Neural progenitor cell (in vitro differentiated cells): ENCODE measurements around the gene GPRIN3.

Source experiments
- EZH2 ChIP-seq: fragments of 200-600 bp; sonication (generic); IDR thresholded peaks from 2 replicates; pipeline ENCODE4 v1.6.1; 2017; ENCODE audit warnings: antibody characterized with exemption, mild to moderate bottlenecking, moderate library complexity
- EZH2phosphoT487 ChIP-seq: fragments of 200-600 bp; sonication (generic); IDR thresholded peaks from 2 replicates; pipeline ENCODE4 v1.6.1; 2017; ENCODE audit warnings: antibody characterized with exemption
- TF ChIP-seq, protein P1 (sequence below): fragments of 200-600 bp; sonication (generic); IDR thresholded peaks from 2 replicates; pipeline ENCODE4 v1.5.1; 2017; ENCODE audit warnings: antibody characterized with exemption, mild to moderate bottlenecking

DNA sequence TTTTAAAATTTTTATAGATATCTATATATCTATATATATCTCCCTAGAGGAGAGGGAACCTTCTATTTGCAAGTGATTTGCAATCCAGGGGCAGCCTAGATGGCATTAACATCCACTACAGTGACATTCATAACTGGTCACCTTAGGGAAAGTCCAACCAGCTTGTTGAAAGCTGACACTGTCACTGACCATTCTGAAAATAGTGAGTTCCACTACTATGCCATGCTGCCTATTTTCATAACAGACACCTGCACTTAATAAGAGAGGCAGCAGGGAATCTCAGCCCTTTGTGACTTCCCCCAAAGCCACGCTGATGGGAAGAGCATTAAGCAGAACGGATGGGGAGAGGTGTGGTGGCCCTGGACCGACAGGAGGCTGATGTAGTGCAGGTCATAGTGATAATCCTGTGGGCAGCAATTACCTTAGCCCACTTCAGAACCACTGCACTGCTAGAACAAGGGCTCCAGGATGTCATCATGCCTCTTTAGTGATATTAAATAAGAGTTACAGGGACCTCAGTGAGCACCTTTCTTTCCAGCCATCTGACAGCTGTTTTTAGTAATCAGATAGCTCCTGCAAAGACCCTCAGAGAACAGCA, 51.3 kb downstream of the GPRIN3 start:
- TF ChIP-seq EZH2 (no peak), EZH2phosphoT487 (no peak)
- TF ChIP-seq, protein P1, sequence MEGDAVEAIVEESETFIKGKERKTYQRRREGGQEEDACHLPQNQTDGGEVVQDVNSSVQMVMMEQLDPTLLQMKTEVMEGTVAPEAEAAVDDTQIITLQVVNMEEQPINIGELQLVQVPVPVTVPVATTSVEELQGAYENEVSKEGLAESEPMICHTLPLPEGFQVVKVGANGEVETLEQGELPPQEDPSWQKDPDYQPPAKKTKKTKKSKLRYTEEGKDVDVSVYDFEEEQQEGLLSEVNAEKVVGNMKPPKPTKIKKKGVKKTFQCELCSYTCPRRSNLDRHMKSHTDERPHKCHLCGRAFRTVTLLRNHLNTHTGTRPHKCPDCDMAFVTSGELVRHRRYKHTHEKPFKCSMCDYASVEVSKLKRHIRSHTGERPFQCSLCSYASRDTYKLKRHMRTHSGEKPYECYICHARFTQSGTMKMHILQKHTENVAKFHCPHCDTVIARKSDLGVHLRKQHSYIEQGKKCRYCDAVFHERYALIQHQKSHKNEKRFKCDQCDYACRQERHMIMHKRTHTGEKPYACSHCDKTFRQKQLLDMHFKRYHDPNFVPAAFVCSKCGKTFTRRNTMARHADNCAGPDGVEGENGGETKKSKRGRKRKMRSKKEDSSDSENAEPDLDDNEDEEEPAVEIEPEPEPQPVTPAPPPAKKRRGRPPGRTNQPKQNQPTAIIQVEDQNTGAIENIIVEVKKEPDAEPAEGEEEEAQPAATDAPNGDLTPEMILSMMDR, result no peak
